ENCODE measurements around the gene SORBS2.
A peak's percentile ranks its signal among the peaks of the same experiment; 100 is the strongest.

Gene SORBS2

GRCh38 chr4:185637163-185637875, 174.7 kb downstream of the SORBS2 start:
- DNase-seq (ENCODE audit: low spot score) = no peak

- DNase-seq (ENCODE audit: low spot score) = no peak
These were observed 177.8 kb downstream of the SORBS2 start for GRCh38 chr4:185634066-185634652.

DNA sequence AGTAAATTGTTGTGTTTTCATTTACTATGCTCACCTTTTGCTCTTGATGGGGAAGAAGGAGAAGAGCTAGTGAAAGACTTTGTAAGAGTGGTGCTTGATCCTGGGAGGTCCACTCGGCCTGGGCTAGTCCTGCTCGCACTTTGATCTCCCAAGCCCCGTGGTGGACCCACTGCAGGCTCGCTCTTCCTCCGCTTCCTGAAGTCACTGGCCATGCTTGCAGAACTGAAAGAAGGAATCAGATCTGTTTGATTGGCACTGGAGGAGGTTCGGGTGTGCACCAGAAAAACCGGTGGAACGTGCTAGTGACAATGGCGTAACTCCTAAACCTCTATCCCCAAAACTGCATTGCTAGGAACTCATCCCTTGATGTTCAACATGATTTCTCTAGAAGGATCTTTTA, 185.2 kb downstream of the SORBS2 start:
- DNase-seq (ENCODE audit: low spot score) = no peak

DNA sequence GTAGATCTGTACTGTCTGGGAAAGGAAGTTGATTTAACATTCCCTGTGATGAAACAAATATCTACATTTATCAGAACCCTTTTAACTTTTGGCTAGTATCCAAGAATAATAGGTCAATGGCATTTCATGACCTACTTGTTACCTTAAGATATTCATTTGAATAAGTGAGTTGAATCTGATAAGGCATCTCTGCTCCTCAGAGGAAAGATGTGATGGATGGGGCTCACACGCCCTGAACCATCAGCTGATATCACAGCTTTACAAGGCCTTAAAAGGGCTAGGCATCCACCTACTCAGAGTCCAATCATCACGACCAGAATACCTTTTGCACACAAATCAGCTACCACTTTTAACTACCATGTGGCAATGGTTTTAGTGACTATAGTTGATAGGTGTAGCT, 186.5 kb downstream of the SORBS2 start:
- DNase-seq (ENCODE audit: low spot score) = no peak

- DNase-seq (ENCODE audit: low spot score) = no peak
These were observed 187.8 kb downstream of the SORBS2 start for GRCh38 chr4:185624259-185624589.

- DNase-seq (ENCODE audit: low spot score) = no peak
These were observed 188.3 kb downstream of the SORBS2 start for GRCh38 chr4:185623444-185624258.

DNA sequence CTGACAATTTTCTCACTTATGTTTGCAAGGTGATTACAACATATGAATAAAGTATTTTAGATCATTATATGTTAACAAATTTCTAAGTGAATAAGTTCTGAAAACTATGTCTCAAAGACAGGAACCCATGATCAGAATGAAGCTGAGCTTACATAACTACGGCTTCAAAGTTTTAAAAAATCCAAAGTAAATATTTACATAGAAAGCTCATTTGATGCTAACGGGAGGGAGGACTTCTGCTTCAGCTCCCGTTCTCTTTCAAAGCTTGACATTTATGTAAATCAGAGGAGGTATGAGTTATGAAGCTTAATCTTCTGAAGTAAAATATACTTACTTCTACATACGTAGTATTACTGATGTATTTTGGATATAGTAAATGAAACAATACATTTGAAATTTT, 203.8 kb downstream of the SORBS2 start:
- DNase-seq (ENCODE audit: low spot score) = no peak

DNA sequence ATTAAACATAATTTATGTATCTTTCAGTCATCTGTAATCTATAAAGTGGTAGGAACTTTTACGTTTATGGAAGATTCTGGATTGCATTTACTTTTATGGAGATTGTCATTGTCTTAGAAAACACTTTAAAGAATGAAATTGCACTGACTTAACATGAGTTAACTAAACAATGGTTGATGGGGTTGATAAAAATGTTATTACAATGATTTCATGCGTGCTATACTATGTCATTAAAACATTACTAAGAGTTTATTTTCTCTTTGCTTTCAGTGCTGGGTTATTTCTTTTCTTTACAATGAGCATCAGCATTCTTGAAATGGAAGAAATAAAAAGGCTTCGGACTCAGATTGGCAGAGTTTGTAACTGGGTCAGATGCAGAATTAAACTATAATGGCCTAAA, 209.6 kb downstream of the SORBS2 start:
- DNase-seq (ENCODE audit: low spot score) = no peak

DNA sequence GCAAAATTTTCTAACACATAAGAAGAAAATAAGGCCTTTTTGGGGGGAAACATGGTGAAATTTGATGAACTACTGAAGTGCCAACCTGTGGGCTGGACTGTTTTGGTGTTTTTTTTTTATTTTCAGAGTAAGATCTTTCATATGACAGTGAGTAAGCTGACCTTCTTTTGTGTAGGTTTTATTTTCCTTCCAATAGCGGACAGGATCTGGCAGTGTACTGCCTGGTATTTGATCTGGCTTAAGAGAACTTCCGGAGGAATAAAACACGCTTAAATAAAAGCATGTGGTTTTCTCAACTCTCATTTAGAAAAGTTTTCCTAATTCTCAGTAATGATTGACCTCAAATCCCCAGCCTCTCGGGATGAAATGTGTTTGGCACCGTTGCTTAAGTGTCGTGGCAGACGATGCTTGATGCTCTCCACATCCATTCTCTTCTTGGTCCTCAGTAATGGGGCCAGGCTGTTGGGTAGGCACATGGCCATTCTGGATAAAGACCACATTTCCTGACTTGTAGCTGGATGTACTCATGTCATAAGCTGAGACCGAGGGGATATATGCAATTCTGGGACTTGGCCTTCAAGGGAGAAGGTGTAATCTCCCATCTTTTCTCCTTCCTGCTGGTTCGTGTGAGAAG, 211.1 kb downstream of the SORBS2 start:
- no peak for DNase-seq (ENCODE audit: low spot score)

- DNase-seq (ENCODE audit: low spot score) = no peak
These were observed 212.3 kb downstream of the SORBS2 start for GRCh38 chr4:185599553-185600243.

DNA sequence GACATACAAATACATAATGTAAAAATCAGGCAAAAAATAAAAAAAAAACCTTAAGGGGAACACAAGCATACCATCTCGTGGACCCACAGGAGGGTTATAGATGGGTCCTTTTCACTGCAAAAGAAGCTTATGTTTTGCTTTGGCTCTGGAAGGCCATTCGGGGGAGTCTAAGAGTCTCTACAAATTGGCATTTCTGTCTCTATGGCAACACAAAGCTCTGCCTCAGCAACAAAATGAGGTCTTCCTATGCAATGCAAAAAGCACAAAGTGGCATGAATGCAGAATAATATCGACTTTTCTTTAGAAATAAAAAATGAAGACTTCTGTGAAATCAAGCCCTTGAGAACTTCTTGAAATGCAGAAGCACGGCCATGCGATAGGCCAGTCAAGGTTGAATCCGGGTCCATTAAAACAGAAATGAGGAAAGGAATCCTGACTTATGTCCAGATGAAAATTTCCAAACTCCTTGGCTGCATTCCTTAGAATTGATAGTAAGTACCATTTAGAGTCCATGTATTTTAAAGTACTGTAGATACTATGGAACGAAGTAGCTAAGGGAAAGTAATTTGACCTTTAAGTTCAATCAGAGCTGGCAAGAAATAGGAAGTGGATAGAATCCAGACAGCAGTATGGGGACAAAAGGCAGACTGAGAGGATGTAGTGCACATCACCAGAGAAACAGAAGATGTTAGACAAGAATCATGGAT, 213.0 kb downstream of the SORBS2 start:
- no peak for DNase-seq (ENCODE audit: low spot score)

DNA sequence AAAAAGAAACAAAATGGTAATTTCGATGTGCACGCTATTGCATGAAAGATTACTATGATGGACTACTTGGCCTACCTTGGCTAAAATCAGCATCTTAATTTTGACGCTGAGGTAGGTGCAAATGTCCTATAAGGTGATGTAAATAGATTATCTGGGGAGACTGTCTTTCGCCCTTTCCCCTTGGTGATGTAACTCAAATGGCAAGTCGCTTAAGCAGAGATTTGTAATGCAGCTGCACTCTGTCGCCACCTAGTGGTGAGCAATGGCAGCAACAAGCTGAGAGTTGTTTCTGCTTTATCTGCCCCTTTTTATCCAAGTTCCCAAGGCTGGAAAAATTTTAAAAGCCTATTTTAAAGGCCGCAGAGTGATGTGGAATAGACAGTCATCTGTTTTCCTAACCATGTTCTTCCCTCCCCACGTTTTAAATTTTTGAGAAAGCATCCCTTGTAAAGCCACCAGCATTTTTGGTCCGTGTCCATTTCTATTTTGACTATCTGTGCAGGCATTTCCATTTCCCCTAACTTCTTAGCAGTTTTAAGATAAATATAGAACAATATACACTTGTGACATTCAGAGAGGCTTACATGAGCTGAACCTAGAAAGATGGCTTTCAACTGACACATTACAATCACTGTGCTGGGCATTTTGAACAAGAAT, 214.3 kb downstream of the SORBS2 start:
- peak; percentile 83 for DNase-seq (ENCODE audit: low spot score)

DNA sequence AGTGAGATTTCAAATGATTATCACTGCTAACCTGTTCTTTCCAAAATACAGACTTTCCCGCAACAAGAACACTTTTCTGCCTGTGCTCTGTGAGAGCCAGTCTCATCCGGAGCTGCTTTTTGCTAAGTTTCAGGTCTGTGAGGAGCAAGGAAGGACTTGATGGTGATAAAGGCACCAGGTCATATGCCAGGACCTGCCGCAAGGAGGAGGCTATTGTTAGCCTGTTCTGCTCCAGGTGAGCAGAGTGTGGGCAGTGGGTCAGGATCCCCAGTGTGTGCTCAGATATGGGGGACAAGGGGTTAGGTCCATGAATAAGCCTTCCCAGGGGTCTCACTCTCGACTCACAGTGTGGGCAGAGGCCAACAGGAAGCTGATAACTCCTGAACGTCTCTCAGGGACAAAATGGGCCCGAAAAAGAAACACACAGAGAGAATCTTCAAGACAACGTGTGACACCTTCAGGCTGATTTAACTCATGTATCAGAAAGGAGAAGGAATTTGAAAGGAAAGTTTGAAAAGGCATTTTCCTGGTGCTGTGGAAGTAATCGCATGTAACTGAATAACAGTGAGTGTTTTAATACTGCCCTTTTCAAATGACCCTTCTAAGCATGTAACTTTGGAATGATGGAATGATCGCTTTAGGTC, 219.0 kb downstream of the SORBS2 start:
- no peak for DNase-seq (ENCODE audit: low spot score)

DNA sequence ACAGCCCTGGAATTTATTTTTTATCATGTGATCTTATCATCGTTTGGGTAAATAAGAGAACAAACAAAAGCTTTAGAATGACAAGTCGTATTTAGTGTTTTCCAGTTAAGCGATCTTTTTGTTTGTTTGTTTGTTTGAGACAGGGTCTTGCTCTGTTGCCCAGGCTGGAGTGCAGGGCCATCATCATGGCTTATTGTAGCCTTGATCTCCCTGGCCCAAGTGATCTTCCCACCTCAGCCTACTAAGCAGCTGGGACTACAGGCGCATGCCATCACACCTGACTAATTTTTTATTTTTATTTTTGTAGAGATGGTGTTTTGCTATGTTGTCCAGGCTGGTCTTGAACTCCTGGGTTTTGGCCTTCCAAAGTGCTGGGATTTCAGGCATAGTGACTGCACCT, 219.6 kb downstream of the SORBS2 start:
- no peak for DNase-seq (ENCODE audit: low spot score)

GRCh38 chr4:185591679-185592141, 220.3 kb downstream of the SORBS2 start:
- DNase-seq (ENCODE audit: low spot score) = no peak

GRCh38 chr4:185590982-185591381, 221.0 kb downstream of the SORBS2 start:
- DNase-seq (ENCODE audit: low spot score) = no peak

- DNase-seq (ENCODE audit: low spot score) = no peak
These were observed 222.7 kb downstream of the SORBS2 start for GRCh38 chr4:185589067-185589836.

GRCh38 chr4:185587427-185588161, 224.4 kb downstream of the SORBS2 start:
- DNase-seq (ENCODE audit: low spot score) = no peak

DNA sequence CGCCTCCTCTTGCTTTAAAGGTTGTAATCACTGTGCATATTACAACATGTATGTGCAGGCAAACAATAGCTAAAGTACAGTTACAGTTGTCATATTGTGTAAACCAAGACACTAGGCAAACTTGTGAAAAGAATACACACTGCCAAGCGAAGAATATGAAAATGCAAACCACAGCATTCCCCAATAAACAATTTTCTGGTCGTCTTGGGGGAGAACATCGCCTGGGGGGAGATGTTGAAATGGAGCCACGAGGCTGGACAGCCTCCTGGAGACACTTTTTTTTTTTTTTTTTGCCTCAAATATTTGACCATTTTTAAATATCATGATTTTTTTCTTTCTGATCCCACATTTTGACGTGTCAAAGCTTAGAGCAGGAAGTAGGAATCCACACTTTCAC, 225.0 kb downstream of the SORBS2 start:
- DNase-seq (ENCODE audit: low spot score) = no peak
